Measurements from ENCODE around the gene KCNK1.
"Not testable (repeated sequence)": the region's sequence is repeated elsewhere in the genome, so short reads cannot be mapped to it uniquely, and the experiment has no call there.

The KCNK1 gene

GRCh38 chr1:233608988-233609387 is 4.9 kb upstream of the KCNK1 start:
- DNase-seq, result no peak

GRCh38 chr1:233609926-233610325 is 4.0 kb upstream of the KCNK1 start:
- no peak for DNase-seq

GRCh38 chr1:233610628-233611027 is 3.3 kb upstream of the KCNK1 start:
- no peak for DNase-seq

GRCh38 chr1:233611363-233611762 is 2.5 kb upstream of the KCNK1 start:
- not testable (repeated sequence) for DNase-seq

- DNase-seq, result no peak
Observed at GRCh38 chr1:233614173-233614742, 352 bp downstream of the KCNK1 start.

- DNase-seq, result no peak
Observed at GRCh38 chr1:233614743-233615521, 1.0 kb downstream of the KCNK1 start.

- no peak for DNase-seq
Observed at GRCh38 chr1:233615571-233615970, 1.7 kb downstream of the KCNK1 start.

- no peak for DNase-seq
Observed at GRCh38 chr1:233617025-233617424, 3.1 kb downstream of the KCNK1 start.

- DNase-seq, result not testable (repeated sequence)
Observed at GRCh38 chr1:233619414-233619813, 5.5 kb downstream of the KCNK1 start.

GRCh38 chr1:233620065-233620464 is 6.2 kb downstream of the KCNK1 start:
- DNase-seq, result no peak

GRCh38 chr1:233621923-233622322 is 8.0 kb downstream of the KCNK1 start:
- no peak for DNase-seq

- no peak for DNase-seq
Observed at GRCh38 chr1:233624289-233624688, 10.4 kb downstream of the KCNK1 start.

- DNase-seq, result no peak
Observed at GRCh38 chr1:233625087-233625486, 11.2 kb downstream of the KCNK1 start.

- no peak for DNase-seq
Observed at GRCh38 chr1:233625510-233625981, 11.6 kb downstream of the KCNK1 start.

GRCh38 chr1:233627376-233627775 is 13.5 kb downstream of the KCNK1 start:
- DNase-seq, result peak; percentile 66

- DNase-seq, result no peak
Observed at GRCh38 chr1:233627823-233628222, 13.9 kb downstream of the KCNK1 start.

GRCh38 chr1:233629305-233629935 is 15.5 kb downstream of the KCNK1 start:
- no peak for DNase-seq

- DNase-seq, result no peak
Observed at GRCh38 chr1:233631810-233632405, 18.0 kb downstream of the KCNK1 start.

- no peak for DNase-seq
Observed at GRCh38 chr1:233632436-233632835, 18.5 kb downstream of the KCNK1 start.

- DNase-seq, result no peak
Observed at GRCh38 chr1:233635765-233636502, 22.0 kb downstream of the KCNK1 start.

GRCh38 chr1:233636503-233636877 is 22.6 kb downstream of the KCNK1 start:
- DNase-seq, result no peak

- DNase-seq, result no peak
Observed at GRCh38 chr1:233638513-233638912, 24.6 kb downstream of the KCNK1 start.

- no peak for DNase-seq
Observed at GRCh38 chr1:233639611-233640010, 25.7 kb downstream of the KCNK1 start.

Measured in stimulated activated naive CD4-positive, alpha-beta T cell treated with Interleukin-2 at 50 U/mL for 16 hours (primary cell).